Caco-2 (cell line): ENCODE data around the gene MAGI1. TPM values are rescaled to one million over a fixed set of nuclear protein-coding genes. Genes with fewer than 3 reads are reported as not detected.

Source experiments
- BruUV-seq: library from RNA; stranded (reverse); fragments of 400-500 nt; replicated peaks from 2 replicates; lab custom pipeline; 2021; lab: Mats Ljungman, UMichigan
- CTCF ChIA-PET: fragments of 300-600 bp; sonication (Branson Sonifier 250); formaldehyde crosslinking; loops from one replicate; lab custom pipeline; 2022; ENCODE audit warnings: antibody characterized with exemption; lab: Charles Lee
- POLR2A ChIA-PET: fragments of 300-600 bp; sonication (Branson Sonifier 250); formaldehyde crosslinking; loops from one replicate; lab custom pipeline; 2022; ENCODE audit warnings: antibody characterized with exemption; lab: Charles Lee
- DNase-seq, 2 experiments: peaks; one replicate each; pipeline versions ENCODE4 v3.0.0 to v3.0.0-alpha.2; 2020 to 2022
- H3K27me3 ChIP-seq: replicated peaks from 2 replicates; pipeline ENCODE4 v1.6.0; 2011; ENCODE audit warnings: low read length; ENCODE audit not compliant: control insufficient read depth, insufficient read depth
- H3K36me3 ChIP-seq: 2 replicates; pipeline ENCODE4 v1.5.1; 2011; ENCODE audit warnings: low read length; ENCODE audit not compliant: control insufficient read depth, insufficient read depth
- H3K4me1 ChIP-seq: fragments of 250-450 bp; sonication (Bioruptor Pico); 2 replicates; pipeline ENCODE4 v1.5.1; 2020; ENCODE audit warnings: mild to moderate bottlenecking
- H3K4me3 ChIP-seq: 2 replicates; pipeline ENCODE4 v1.5.1; 2011; ENCODE audit warnings: low read depth, mild to moderate bottlenecking, control low read depth, low read length
- H3K9me3 ChIP-seq: fragments of 250-450 bp; sonication (Bioruptor Pico); 2 replicates; pipeline ENCODE4 v1.5.1; 2020; ENCODE audit warnings: mild to moderate bottlenecking, moderate library complexity
- H3K27ac Mint-ChIP-seq: one replicate; pipeline ENCODE4 v1.8.0; 2022; ENCODE audit warnings: mixed read lengths; ENCODE audit not compliant: unreplicated experiment
- H3K27me3 Mint-ChIP-seq: one replicate; pipeline ENCODE4 v1.8.0; 2022; ENCODE audit warnings: mixed read lengths; ENCODE audit not compliant: insufficient read depth, unreplicated experiment
- H3K36me3 Mint-ChIP-seq: one replicate; pipeline ENCODE4 v1.8.0; 2022; ENCODE audit warnings: mild to moderate bottlenecking, mixed read lengths; ENCODE audit not compliant: insufficient read depth, unreplicated experiment
- H3K4me1 Mint-ChIP-seq: one replicate; pipeline ENCODE4 v1.8.0; 2022; ENCODE audit warnings: low read depth, mixed read lengths; ENCODE audit not compliant: unreplicated experiment
- H3K4me3 Mint-ChIP-seq: one replicate; pipeline ENCODE4 v1.8.0; 2022; ENCODE audit warnings: mild to moderate bottlenecking, moderate library complexity, mixed read lengths; ENCODE audit not compliant: unreplicated experiment
- H3K9me3 Mint-ChIP-seq: one replicate; pipeline ENCODE4 v1.8.0; 2022; ENCODE audit warnings: mixed read lengths; ENCODE audit not compliant: unreplicated experiment
- intact Hi-C: fragments of 100-400 bp; cut with micrococcal nuclease; formaldehyde crosslinking; loops from one replicate; pipeline ENCODE4 v1.10.0; 2022; ENCODE audit not compliant: unreplicated experiment
- total RNA-seq: library from RNA; stranded (reverse); gene quantifications from 2 replicates; pipeline ENCODE4 v1.2.3, GENCODE V29; 2022
- TF ChIP-seq, protein P1 (sequence below), 2 experiments: fragments of 200-600 bp in 1 of 2; IDR thresholded peaks; 1 replicate in 1 of 2; 2 replicates in 1 of 2; pipeline versions ENCODE4 v1.5.1 to v1.8.0; 2011 to 2022; ENCODE audit warnings: antibody characterized with exemption in 1 of 2, control low read depth in 1 of 2, inconsistent platforms in 1 of 2, low read depth in 1 of 2, low read length in 1 of 2, mild to moderate bottlenecking in 1 of 2, moderate library complexity in 1 of 2; ENCODE audit not compliant: insufficient read depth in 1 of 2, severe bottlenecking in 1 of 2, unreplicated experiment in 1 of 2

Gene MAGI1
- total RNA-seq, 1 experiment from 2014 or later, result 64.9 TPM

DNA sequence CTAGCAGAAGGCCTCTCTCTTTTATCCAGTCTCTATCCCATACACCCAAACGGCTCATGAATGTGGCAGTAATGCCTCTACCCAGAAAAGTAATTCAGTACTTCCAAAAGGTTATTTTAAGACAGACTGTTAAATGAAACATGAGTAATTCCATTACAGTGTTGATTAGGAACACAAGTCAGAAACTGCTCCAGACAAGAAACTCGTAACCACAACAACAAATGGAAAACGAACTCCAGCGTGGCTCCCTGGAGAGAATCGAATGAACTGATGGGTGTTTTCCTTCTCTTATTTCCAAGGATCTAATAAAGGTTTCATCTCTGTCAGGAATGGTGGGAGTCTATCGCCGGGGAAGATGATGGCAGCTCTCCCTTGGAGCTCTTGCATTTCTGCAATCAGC is 228.4 kb downstream of the MAGI1 start:
- TF ChIP-seq, protein P1, sequence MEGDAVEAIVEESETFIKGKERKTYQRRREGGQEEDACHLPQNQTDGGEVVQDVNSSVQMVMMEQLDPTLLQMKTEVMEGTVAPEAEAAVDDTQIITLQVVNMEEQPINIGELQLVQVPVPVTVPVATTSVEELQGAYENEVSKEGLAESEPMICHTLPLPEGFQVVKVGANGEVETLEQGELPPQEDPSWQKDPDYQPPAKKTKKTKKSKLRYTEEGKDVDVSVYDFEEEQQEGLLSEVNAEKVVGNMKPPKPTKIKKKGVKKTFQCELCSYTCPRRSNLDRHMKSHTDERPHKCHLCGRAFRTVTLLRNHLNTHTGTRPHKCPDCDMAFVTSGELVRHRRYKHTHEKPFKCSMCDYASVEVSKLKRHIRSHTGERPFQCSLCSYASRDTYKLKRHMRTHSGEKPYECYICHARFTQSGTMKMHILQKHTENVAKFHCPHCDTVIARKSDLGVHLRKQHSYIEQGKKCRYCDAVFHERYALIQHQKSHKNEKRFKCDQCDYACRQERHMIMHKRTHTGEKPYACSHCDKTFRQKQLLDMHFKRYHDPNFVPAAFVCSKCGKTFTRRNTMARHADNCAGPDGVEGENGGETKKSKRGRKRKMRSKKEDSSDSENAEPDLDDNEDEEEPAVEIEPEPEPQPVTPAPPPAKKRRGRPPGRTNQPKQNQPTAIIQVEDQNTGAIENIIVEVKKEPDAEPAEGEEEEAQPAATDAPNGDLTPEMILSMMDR (IDR thresholded peaks at IDR 0.05; ENCODE audit: insufficient read depth in 1 of 2, low read depth in 1 of 2, low read length in 1 of 2, severe bottlenecking in 1 of 2, unreplicated experiment in 1 of 2), result no peak
- H3K4me1 Mint-ChIP-seq, result no peaks in the 10 kb centered on the region
- H3K36me3 Mint-ChIP-seq, result peaks cover 10% of the 10 kb centered on the region
- Histone ChIP-seq H3K4me1 (no peaks in the 10 kb centered on the region), H3K36me3 (no peaks in the 10 kb centered on the region), H3K27me3 (no peaks in the 10 kb centered on the region), H3K4me3 (no peak overlapping the region), H3K9me3 (no peaks in the 10 kb centered on the region)
- CTCF ChIA-PET, result no interaction called here
- no peak overlapping the region for H3K4me3 Mint-ChIP-seq
- no peaks in the 10 kb centered on the region for H3K9me3 Mint-ChIP-seq
- H3K27me3 Mint-ChIP-seq, result no peaks in the 10 kb centered on the region
- intact Hi-C loops, result no loop called here
- POLR2A ChIA-PET, result no interaction called here
- BruUV-seq, result no TSS peak
- H3K27ac Mint-ChIP-seq, result no peak overlapping the region
- DNase-seq, result no peak

DNA sequence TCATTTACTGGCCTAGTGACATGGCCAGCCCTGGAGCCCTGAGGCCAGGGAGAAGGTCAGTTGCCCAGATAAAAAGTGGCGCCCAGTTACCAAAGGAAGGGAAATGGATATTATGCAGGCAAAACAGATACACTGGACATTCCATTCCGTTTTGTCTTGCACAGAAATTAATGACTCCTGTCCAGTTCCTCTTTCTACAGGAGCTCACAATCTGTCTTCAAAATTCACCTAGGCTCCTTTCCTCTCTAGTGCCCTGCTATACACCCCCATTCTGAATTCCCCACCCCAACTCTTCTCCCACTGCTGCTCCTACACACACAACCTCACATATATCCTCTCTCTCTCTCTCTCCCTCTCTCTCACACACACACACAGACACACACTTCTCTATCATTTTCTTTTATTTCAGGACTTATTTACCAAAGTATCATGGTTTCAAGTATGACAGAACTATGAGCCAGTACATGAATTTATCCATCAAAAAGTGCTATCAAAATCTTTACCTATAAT is 229.0 kb downstream of the MAGI1 start:
- no peak overlapping the region for H3K4me3 Mint-ChIP-seq
- H3K4me3 ChIP-seq, result no peak overlapping the region
- intact Hi-C loops, result no loop called here
- ChIA-PET POLR2A (no interaction called here), CTCF (no interaction called here)
- H3K36me3 Mint-ChIP-seq, result peaks cover 16% of the 10 kb centered on the region
- H3K27me3 Mint-ChIP-seq, result no peaks in the 10 kb centered on the region
- no peak for DNase-seq
- BruUV-seq, result no TSS peak
- H3K4me1 Mint-ChIP-seq, result no peaks in the 10 kb centered on the region
- no peaks in the 10 kb centered on the region for H3K36me3 ChIP-seq
- no peaks in the 10 kb centered on the region for H3K4me1 ChIP-seq
- TF ChIP-seq, protein P1 (IDR thresholded peaks at IDR 0.05; ENCODE audit: insufficient read depth in 1 of 2, low read depth in 1 of 2, low read length in 1 of 2, severe bottlenecking in 1 of 2, unreplicated experiment in 1 of 2), result no peak
- H3K9me3 ChIP-seq, result no peaks in the 10 kb centered on the region
- no peaks in the 10 kb centered on the region for H3K9me3 Mint-ChIP-seq
- no peaks in the 10 kb centered on the region for H3K27me3 ChIP-seq
- H3K27ac Mint-ChIP-seq, result no peak overlapping the region

DNA sequence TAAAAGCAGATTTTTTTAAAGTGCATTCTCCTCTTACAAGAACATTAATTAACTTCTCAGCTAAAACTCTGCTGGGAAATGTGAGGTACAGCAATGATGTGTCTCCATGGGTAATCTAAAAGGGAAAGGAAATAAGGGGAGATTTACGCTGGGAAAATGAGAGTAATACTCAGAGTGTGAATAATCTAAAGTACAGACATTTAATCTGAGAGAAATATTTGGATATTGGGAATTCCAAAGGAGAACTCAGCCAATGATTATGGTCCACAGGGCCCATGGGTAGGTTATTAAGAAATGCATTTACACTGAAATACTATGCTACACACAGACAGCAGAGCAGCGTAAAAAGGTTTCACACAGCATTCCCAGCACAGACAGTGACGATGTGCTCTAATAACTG is 229.9 kb downstream of the MAGI1 start:
- Mint-ChIP-seq H3K4me1 (no peaks in the 10 kb centered on the region), H3K27ac (no peak overlapping the region), H3K27me3 (no peaks in the 10 kb centered on the region), H3K36me3 (peaks cover 17% of the 10 kb centered on the region), H3K9me3 (no peaks in the 10 kb centered on the region), H3K4me3 (no peak overlapping the region)
- Histone ChIP-seq H3K4me1 (no peaks in the 10 kb centered on the region), H3K9me3 (no peaks in the 10 kb centered on the region), H3K27me3 (no peaks in the 10 kb centered on the region), H3K36me3 (no peaks in the 10 kb centered on the region), H3K4me3 (no peak overlapping the region)
- CTCF ChIA-PET, result no interaction called here
- no TSS peak for BruUV-seq
- intact Hi-C loops, result no loop called here
- DNase-seq, result no peak
- TF ChIP-seq, protein P1 (IDR thresholded peaks at IDR 0.05; ENCODE audit: insufficient read depth in 1 of 2, low read depth in 1 of 2, low read length in 1 of 2, severe bottlenecking in 1 of 2, unreplicated experiment in 1 of 2), result no peak
- POLR2A ChIA-PET, result no interaction called here
